ENCODE data around the gene FAAH.

- TF ChIP-seq POLR2A (IDR thresholded peaks at IDR 0.05) (no peak), CTCF (IDR thresholded peaks at IDR 0.05) (no peak)
These were observed 43.6 kb downstream of the FAAH start for GRCh38 chr1:46437723-46438122.

Measured in esophagus squamous epithelium (tissue), 4 donors.